Head of caudate nucleus (tissue), 42 donors: ENCODE measurements around the gene TH.

Experiments used
- DNase-seq, 42 donors: peaks; one replicate each; pipeline versions ENCODE4 v3.0.0 to v3.0.0-alpha.2; 2020 to 2021; ENCODE audit warnings: mixed read lengths in 7 of 42
- intact Hi-C: fragments of 100-400 bp; cut with DNase I; formaldehyde crosslinking; loops from one replicate; pipeline ENCODE4 v1.15.0; 2022

Gene TH

GRCh38 chr11:2210366-2211112 is 38.9 kb upstream of the TH start:
- DNase-seq, result peak in 20 of 42 donors; percentile 1 to 33 (median 10)
- intact Hi-C loops, result no loop called here

DNA sequence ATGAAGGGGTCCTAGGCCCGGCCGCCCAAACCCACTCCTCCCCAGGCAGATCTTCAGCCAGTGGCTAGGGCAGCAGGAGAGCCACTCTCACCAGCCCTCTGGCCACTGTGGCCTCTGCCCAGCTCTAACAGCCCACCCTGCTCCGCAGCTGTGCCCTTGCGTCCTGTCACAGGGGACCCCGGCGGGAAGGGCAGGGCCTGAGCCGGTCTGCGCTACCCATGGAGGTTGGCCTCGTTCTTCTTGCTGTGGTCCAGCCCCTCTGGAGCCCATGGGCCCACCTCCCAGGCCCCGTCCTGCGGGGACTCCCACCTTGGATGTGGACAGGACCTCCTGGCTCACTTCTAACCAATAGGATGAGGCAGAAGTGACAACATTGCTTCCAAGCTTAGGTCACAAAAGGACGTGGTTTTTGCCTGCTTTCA is 38.3 kb upstream of the TH start:
- intact Hi-C loops, result no loop called here
- DNase-seq, result peak in 9 of 42 donors; percentile 1 to 31 (median 17)

- intact Hi-C loops, result no loop called here
- peak in 17 of 42 donors; percentile 2 to 26 (median 7) for DNase-seq
These were observed 37.8 kb upstream of the TH start for GRCh38 chr11:2209370-2209801.

DNA sequence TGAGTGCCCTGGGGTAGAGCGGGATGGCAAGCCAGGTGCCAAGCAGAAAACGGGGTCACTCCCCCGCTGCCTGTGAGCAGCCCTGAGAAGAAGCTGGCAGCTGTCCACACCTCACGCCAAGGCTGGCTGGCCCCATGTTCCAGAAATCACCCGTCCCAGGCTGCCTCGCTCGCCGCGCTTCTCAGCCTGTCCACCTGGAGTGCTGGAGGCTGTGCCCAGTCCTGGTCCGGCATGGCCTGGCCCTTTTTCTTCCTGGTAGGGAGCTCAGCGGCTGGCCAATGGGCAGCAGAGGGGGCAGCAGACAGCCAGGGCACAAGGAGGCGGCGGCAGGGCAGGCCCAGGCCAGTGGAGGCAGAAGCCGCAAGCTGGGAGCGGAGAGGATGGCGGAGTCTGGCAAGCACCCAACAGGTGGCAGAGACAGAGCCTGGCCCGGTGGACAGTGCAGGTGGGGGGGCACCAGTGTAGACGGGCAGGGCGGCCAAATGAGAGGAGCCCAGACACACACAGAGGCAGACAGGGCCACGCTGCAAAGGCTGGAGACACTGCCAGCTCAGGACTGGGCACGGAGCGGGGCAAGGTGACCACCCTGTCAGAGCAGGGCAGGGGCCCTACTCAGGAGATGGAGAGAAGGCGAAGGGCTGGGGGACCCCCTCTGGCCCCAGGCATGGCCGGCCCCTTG is 37.2 kb upstream of the TH start:
- intact Hi-C loops, result no loop called here
- peak in 29 of 42 donors; percentile 2 to 48 (median 20) for DNase-seq

DNA sequence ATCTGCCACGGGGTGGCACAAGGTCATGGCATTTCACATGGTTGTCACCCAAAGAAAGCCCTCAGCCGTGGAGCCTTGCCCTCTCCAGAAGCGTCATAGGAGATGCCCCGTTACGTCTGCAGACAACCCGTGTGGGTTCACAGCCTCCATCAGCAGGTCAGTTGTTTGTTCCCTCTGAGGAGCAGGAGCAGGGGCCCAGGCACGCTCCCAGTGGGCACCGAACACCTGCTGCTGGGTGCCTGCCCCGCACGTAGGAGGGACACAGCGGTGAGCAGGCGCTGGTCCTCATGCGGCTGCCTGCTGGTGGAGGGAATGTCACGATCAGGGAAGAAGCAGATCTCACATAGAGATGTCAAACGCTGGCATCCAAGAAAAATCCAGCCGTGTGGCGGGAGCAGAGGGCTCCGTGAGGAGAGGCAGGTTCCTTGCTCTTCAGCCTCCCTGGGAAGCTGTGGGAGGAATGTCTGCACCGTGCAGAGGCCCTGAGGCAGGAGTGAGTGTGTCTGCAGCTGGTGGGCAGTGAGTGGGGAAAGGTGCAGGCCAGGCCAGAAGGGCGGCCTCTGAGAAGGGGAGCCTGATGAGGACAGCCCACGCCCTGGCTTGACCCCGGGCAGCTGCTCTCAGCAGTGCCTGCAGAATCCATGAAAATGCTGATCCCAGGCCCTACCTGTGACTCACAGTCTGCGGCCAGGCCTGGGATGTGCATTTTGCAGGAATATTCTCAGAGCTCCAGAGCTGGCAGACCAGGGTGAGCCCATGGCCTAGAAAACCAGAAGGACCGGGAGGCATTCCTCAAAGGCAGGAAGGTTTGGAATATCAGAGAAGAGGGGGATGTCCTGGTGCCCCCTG is 36.4 kb upstream of the TH start:
- DNase-seq, result peak in 22 of 42 donors; percentile 0 to 33 (median 8)
- intact Hi-C loops, result no loop called here

GRCh38 chr11:2207212-2207611 is 35.6 kb upstream of the TH start:
- DNase-seq, result peak in 16 of 42 donors; percentile 2 to 34 (median 8)
- intact Hi-C loops, result no loop called here

DNA sequence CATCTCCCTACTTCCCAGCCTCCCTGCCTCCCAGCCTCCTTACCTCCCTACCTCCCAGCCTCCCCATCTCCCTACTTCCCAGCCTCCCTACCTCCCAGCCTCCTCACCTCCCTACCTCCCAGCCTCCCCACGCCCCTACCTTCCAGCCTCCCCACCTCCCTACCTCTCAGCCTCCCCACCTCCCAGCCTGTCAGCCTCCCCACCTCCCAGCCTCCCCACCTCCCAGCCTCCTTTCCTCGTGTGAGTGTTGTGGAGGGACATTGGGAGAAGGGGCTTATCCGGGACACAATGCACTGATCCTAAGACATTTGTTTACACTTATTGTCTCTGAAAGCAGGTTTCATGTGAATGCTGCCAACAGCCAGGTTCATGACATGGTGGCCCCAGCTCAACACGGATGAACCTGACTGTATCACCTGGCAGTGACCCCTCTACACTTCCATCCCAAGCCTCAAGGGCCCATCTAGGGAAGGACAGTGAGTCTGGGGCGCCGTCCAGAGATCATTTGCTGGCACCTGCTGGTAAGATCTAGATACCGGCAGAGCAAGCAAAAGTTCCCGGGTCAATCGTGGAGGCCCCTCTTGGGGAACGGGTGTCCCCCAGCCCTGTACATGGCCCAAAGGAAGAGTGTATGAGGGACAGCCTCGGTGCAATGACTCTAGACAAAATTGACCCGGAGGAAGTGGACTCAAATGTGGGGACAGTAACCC is 34.5 kb upstream of the TH start:
- intact Hi-C loops, result no loop called here
- DNase-seq, result peak in 17 of 42 donors; percentile 1 to 31 (median 8)

DNA sequence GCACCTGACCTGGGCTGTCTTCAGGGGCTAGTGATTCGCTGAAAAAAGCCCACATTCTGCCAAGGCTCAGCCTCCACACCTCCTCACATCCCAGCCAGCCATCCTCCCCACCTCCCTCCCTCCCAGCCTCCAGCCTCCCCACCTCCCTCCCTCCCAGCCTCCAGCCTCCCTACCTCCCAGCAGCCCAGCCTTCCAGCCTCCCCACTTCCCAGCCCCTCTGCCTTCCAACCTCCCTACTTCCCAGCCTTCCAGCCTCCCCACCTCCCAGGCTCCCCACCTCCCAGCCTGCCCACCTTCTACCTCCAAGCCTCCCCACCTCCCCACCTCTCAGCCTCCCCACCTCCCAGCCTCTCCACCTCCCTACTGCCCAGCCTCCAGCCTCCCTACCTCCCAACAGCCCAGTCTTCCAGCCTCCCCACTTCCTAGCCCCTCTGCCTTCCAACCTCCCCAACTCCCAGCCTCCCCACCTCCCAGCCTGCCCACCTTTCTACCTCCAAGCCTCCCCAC is 33.7 kb upstream of the TH start:
- DNase-seq, result peak in 6 of 42 donors; percentile 0 to 8 (median 2)
- intact Hi-C loops, result no loop called here

- DNase-seq, result peak in 14 of 42 donors; percentile 1 to 37 (median 6)
- intact Hi-C loops, result no loop called here
These were observed 33.0 kb upstream of the TH start for GRCh38 chr11:2204361-2205213.

DNA sequence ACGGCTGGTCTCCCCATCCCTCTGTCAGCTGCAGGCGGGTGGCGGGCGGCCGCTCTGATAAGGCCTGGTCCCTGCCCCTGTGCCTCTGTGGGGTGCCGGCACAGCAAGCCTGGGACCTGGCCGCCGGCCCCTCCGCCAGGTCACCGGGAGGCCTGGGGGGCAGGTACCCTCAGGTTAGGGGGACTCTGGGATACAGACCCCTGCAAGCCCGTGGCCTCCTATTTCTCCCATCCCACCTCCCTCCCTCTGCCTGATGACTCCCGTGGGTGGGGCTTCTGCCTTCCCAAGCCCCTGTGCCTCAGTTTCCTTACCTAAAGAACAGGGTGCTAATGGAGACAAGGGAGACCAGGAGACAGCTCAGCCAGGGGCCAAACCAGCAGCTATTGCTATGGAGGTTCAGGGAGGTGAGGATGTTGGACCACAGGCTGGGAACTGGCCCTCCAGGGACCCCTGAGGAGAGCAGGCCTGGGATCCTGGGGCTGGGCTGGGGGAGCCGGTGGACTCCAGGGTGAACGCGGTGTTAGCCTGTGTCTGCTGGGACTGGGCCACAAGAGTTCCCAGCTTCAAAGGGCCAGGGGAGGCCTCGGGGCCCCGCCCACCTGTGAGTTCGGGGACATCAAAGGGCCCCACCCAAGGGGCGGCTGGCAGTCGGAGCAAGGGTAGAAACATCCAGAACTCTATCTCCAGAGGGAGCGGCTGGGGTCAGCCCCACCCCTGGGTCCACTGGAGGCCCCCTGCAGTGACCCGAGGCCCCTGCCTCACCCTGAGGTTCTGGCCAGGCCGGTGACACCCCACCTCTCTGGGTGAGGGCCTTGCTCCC is 32.0 kb upstream of the TH start:
- intact Hi-C loops, result no loop called here
- DNase-seq, result peak in 15 of 42 donors; percentile 0 to 32 (median 9)

DNA sequence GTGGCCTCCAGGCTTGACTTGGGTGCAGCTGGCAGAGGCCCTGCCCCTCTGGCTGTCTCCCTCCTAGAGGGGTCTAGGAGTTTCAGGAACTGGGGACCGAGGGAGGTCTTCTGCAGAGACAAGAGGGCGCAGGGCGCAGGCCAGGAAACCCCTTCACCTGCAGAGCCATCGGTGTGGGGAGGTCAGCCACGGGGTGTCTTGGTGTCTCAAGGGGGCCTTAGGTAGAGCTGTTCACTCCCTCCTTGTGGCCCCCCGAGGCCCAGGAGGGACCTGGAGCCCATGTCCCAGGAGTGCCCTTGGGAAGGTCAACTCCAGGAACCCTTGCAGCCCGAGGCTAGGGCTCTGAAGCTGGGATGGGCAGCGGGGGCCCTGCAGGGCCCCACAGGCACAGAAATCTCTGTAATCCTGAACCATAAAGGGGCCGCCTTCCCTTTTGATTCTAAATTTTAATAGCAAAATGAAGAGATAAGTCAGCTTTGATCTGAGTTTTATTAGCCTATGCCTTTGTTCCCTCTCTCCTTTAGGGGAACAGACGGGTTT is 31.4 kb upstream of the TH start:
- intact Hi-C loops, result no loop called here
- peak in 8 of 42 donors; percentile 0 to 26 (median 16) for DNase-seq

- intact Hi-C loops, result no loop called here
- DNase-seq, result peak in 3 of 42 donors; percentile 1 to 13 (median 9)
These were observed 30.7 kb upstream of the TH start for GRCh38 chr11:2202071-2202899.

- intact Hi-C loops, result no loop called here
These were observed 29.9 kb upstream of the TH start for GRCh38 chr11:2201542-2201941.

DNA sequence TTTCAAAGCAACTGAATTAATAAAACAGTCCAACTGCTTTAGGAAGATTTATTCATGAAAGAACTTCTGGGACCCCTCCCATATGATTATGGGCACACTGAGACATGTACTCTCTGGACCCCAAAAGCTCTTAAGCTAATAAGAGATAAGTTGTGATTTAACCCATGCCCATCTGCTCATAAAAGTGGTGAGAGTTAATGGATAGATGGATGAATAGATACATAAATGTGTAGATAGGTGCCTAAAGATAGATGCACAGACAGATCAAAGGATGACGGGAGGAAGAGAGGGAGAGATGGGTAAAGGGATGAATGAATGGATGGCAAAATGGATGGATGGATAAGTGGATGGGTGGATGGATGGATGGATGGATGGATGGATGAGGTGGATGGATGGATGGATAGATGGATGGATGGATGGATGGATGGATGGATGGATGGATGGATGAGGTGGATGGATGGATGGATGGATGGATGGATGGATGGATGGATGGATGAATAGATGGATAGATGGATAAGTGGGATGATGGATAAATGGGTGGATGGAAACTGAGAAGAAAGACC is 29.4 kb upstream of the TH start:
- intact Hi-C loops, result no loop called here

More at GRCh38 chr11:2201542-2201941, 29.9 kb upstream of the TH start:
- DNase-seq, result no peak

GRCh38 chr11:2200536-2200935 is 28.9 kb upstream of the TH start:
- intact Hi-C loops, result no loop called here
- no peak for DNase-seq

More for the DNA sequence above, 29.4 kb upstream of the TH start:
- no peak for DNase-seq
